OCI-M2 (cell line): ENCODE results near the gene RFX7.

Source experiments
- DNase-seq: peaks from one replicate; lab custom pipeline; 2025; ENCODE audit not compliant: unreplicated experiment; lab: John Stamatoyannopoulos, UW

RFX7 gene

DNA sequence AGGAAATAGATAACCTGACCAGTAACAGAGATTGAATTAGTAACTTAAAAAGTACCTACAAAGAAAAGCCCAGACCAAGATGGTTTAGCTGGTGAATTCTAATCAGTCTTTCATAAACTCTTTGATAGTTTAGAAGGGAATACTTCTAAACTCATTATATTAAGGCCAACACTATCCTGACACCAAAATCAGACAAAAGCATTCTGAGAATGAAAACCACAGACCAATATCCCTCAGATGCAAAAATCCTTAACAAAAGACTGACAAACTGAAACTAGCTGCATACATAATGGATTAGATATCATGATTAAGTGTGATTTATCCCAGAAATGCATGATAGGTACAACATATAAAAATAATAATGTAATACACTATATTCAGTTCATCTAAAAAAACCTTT, 115.6 kb downstream of the RFX7 start:
- DNase-seq = no peak

DNA sequence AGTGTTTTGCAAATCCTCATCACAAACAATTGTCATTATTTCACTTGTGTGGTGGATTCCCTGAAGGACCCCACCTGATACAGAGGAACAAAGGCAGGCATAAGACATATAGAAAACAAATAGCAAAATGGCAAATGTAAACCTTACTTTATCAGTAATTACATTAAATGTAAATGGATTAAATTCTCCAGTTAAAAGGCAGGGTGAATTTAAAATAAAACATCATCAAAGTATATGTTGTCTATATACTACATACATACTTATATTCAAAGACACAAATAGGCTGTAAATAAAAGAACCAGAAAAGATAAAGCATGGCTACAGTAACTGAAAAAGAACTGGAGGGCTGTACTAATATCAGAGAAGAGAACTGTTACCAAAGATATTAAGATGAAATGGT, 117.3 kb downstream of the RFX7 start:
- DNase-seq = no peak

DNA sequence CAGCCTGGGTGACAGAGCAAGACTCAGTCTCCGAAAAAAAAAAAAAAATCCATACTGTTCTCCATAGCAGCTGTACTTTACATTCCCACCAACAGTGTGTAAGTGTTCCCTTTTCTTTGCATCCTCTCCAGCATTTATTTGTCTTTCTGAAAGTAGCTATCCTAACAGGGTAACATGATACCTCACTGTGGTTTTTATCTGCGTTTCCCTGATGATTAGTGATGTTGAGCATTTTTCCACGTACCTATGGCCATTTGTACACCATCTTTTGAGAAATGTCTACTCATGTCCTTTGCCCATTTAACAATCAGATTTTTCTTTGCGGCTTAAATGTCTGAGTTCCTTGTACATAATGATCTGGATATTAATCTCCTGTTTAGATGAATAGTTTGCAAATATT, 119.3 kb downstream of the RFX7 start:
- no peak for DNase-seq

DNA sequence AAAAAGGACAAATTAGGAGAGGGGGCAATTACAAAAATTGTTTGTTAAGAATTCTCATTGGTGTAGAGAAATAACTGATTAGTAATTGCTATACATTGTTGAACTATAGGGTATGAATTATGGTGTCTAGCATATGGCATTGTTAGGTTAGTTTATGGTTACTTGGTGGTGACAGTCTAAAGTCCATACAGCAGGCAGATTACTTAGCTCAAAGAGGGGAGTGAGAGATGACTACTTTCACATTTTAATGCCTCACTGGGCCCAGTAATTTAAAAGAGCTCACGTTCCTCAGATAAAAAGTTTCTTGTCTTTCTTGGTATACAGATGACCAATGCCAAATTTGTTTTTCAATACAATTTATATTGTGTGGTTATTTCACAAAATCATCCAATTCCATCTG, 137.8 kb downstream of the RFX7 start:
- DNase-seq = no peak

DNA sequence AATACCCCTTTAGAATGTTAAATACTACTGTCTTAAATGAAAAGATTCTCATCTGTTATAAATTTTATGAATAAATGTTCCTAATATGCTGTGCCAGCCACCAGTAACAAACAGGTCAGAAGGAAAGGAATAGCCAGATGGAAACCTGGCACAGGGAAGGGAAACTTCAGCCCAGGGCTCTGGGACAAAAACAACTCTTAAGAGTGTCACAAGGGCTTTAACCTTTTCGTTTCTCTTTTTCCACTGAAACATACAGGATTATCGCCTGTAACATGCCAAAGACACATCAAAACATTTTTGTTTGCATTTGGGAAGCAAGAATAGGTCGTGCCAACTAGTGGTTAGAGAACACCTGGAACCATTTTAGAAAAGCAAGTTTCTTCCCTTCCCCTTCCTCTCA, 141.2 kb downstream of the RFX7 start:
- no peak for DNase-seq

DNA sequence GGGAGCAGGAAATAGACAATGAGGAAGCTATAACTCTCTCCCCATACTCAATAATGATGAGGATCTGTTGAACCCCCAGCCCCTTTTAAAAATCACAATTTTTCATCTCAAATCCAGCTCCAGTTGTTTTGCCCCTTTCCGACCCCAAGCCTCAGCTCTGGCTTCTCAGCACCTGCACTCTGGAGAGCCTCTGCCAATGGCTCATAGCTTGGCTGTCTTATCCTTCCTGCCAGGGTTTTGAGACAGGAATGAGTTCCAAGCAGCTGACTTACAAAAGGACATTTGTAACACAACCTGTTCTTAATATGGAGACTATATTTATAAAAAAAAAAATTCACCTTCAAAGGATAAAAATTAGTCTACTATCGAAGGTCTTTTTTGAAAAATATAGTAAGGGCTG, 144.4 kb downstream of the RFX7 start:
- DNase-seq = no peak

DNA sequence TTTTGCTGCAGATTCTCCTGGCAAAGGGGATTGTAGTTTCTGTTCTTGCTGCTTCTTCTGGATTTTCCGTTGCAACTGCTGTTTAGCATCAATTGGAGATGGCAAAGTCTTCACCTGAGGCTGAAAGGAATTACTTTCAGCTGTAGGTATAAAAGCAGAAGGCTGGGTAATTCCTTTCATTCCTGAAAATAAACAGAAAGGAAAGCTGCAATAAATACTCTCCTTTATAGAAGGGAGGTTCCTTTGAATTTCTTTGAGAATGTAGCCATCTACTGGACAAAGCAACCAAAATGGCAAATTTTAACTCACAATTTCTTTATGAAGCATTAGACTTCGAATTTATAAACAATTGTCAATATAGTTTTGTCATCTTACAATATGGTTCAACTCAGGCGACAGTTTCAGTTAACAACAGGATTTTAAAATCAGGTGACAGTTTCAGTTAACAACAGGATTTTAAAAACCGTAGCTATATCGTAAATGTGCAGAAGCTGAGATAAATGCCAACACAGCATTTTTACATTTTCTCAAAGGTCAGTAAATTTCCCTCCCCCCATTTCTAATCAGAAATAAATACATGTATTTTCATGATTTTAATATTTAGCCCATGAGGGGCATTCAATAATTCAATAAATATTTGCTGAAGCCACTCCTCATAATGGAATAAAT, 145.3 kb downstream of the RFX7 start:
- no peak for DNase-seq

DNA sequence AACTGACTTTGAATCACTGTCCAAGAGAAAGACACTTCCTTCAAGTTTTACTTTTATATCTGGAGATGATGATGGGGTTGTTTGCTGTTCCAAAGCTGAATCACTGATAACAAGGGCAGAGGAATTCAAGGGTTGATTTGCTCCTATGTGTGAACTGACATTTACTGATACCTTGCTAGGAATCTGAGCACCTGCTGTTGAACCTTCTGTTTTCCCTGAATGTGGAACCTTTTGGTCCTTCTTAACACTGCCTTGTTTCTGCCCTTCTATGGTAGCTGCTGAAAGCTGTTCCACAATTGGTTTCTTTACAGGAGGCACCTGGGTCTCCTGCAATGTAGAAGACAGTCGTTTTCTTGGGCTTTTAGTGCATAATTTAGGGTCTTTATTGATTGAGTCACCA, 148.3 kb downstream of the RFX7 start:
- DNase-seq = no peak

DNA sequence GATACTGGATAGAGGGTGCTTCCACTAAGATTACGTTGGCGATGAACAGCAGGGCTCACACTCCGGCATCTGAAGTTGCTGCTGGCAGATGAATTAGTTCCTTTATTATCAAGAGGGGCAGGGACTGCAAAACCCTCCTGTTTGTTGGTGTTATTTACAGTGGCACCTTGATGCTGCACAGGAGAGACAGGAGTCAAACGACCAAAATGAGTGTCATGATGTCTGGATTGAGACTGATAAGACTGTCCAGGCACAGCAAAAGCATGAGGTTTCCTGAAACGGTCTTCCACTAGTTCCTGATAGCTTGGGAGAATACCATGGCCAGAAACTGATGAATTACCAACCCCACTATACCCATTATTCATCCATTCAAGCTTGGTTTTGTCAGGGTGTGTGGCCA, 149.5 kb downstream of the RFX7 start:
- DNase-seq = no peak

DNA sequence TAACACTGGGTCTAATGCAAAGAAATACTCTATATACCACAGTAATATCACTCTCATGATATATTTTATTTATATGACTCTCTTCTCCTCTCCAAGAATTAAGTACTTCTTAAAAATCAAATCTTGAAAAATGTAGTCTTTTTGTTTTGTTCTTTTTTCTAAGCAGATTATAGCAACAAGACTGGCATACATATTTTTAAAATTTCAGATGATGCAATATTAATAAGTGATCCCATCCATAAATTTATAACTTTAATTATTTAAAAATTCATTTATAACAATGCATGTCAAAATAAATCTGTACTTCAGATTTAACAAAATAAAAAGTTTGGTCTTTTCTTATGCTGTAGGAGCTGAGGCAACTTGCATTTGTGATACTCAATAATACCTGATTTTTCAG, 155.3 kb downstream of the RFX7 start:
- DNase-seq = no peak

DNA sequence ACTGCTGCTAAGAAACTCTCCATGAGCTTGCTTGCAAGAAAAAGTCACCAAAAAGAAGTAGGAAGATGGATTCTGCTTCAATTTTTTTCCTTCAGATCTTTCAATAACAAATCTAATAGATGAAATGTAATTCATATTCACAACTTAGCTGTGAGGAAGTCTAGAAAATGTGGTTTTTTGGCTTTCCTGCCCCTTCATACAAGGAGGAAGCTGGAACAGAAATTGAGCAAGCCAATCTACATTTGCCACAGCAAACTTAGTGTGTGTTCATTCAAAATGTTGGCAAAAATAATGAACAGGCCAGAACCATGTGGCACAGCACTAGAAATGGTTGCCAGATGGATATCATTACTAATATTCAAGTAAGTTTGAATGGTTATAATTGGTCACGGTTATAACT, 157.1 kb downstream of the RFX7 start:
- DNase-seq = no peak

DNA sequence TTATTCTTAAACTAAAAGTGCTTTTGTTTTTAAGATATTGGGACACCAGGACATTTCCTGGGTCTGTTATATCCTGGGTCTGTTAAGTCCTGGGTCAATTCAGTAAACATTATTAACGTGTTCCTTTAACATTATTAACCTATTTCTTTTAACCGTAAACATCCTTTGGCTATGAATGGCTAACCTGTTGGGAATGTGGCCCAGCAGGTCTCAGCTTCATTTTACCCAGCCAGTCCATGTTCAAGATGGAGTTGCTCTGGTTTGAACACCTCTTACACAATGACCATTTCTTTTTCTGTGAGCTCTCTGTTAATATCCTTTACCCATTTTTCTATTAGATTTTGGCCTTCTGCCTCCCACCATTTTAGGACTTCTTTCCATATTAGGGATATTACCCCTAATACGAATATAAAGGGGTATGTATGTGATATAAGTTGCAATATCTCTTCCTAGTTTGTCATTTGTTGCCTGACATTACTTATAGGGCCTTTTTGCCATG, 161.4 kb downstream of the RFX7 start:
- no peak for DNase-seq

DNA sequence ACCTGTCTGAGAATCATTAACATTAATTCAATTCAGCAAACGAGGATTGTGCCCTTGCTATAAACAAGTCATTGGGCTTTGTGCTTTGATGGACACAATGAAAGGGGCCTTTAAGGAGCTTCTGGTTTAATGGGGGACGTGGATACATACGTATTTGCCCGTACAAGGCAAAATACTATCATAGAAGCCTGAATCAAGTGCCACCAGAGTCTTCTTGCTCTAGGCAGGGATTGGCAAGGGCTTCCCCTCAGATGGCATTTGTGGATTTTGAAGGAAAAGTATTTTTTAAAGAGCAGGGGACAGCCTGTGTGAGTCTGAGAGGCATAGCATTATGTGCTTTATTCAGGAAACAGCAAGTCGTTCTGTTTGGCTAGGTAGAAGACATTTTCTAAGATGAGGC, 166.6 kb downstream of the RFX7 start:
- DNase-seq = no peak

DNA sequence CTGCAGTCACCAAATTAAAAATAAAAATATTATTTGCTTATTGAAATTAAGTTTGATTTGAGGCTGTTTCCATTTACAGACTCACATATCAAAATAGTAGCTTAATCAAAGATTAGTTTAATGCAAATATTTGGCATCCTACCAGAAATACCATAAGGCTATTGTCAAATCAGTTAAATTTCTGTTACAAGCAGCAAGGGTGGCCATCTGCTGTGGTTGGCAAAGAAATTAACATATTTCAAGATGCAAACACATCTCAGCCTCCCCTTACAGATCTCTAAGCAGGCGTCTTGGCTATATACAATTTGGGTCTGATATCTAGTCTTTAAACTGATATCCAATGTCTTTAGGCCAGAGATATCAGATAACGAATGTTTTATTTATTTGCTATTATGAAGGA, 167.0 kb downstream of the RFX7 start:
- no peak for DNase-seq

DNA sequence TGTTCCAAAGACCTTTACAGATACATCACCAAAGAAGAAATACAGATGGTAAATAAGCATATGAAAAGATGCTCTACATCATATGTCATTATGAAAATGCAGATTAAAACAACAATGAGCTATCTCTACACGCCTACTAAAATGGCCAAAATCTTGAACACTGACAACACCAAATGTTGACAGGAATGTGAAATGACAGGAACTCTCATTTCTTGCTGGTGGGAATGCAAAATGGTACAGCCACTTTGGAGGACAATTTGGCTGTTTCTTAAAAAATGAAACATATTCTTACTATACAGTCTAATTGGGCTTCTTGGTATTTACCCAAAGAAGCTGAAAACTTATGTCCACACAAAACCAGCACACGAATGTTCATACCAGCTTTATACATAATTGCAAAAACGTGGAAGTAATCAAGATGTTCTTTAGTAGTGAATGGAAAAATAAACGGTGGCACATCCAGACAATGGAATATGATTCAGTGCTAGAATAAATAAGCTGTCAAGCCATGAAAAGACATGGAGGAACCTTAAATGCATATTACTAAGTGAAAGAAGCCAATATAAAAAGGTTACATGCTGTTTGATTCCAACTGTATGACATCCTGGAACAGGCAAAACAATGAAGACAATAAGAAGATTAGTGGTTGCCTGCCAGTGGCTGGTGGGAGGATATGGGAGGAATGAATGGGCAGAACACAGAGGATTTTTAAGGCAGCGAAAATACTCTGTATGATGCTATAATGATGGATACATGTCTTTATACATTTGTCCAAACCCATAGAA, 169.0 kb downstream of the RFX7 start:
- DNase-seq = no peak

DNA sequence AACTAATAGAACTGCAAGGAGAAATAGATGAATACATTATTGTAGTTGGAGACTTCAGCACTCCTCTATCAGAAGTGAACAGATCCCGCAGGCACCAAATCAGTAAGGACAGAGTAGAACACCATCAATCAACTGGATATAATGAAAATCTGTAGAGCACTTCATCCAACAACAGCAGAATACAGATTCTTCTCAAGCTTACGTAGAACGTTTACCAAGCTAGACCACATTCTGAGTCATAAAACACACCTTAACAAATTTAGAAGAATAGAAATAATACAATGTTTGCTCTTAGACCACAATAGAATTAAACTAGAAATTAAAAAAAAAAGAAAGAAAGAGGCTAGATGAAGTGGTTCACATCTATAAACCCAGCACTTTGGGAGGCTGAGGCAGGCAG, 179.5 kb downstream of the RFX7 start:
- DNase-seq = no peak

DNA sequence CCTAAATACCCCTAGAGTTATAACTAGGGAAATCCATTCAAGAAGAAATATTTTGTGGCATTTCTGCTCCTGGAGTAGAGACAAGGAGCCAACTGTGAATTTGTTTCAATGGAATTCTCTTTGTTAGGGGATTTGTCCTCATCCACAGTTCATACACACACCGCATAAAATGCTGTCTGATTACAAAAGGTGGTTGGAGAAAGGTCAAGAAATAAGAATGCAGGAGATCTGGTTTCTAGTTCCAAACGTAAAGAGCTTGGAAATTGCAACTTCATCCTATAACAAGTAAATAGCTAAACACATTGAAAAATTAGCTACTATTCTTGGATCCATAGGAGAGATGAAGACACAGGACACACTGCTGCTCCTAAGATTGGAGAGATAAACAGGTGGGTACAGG, 184.0 kb downstream of the RFX7 start:
- no peak for DNase-seq

DNA sequence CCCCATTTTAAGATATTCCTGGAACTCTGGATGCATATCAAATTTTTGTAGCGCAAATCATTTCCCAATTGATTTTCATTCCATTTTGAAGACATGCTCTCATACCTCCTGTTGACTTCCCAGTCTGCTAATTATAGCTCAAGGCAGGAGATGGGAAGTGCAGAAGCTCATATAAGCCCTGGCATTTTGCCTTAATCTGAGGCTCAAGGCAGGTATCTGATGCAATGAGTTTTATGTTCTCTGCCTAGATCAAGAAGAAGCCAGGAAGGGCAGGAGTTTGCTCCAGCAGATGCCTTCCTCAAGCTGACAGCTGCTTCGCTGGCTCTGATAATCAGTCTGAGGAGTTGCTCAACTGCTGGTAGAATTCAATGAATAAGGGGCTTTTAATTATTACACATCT, 184.7 kb downstream of the RFX7 start:
- DNase-seq = no peak

DNA sequence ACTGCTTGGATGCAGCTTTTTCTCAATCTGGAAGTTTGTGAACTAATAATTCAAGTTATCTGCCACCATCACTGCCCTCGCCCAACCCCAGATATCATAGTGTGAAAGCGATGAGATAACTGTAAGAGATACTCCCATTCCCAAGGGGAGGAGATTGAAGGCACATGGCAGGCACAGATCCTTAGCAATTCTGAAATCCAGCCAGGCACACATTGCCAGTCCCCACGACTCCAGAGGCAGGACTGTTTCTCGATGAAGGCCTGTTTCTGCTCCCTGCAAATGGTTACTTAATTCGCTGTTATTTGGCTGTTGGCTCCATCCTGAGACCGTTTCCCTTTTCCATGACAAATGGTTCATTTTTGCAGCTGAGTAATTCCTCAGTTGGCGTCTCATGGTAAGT, 187.1 kb downstream of the RFX7 start:
- no peak for DNase-seq

DNA sequence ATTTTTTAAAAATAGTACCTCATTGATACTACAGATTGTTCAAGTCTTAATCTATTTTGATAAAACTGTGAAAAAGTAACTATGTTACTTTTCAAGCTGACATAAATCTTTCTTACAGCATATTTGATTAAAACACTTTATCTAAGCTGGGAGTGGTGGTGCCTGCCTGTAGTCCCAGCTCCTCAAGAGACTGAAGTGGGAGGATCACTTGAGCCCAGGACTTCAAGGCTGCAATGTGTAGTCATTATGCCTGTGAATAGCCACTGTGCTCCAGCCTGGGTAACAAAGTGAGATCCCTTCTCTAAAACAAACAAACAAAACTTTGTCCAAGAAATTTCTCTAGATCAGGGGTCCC, 190.7 kb downstream of the RFX7 start:
- DNase-seq = no peak

DNA sequence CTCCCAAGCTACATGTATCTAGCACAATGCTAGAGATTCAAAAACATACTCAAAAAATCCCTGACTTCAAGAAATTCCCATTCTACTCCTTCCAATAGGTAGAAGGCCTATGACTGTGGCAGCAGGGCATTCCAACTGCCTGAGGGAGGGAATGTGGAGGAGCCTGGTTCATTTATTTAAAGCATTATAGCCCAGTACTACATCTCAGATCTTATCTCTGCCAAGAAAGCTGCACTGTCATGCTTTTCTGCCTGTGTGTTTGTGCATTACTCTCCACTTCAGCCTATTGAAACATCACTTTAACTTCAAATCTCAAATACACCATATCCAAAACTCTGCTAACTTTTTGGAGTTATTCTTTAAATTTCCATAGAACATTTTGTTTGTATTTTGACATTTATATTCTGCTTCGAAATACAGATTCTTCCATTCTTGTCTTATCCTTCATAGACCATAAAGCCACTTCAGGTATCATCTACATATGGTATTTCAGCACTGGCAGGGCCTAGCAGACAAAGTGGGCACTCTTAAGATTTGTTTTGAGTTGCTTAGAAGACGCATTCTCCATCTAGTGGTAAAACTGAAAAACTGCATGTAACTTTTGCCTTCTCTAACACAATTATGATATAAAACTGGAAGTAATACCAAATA, 191.2 kb downstream of the RFX7 start:
- DNase-seq = no peak

DNA sequence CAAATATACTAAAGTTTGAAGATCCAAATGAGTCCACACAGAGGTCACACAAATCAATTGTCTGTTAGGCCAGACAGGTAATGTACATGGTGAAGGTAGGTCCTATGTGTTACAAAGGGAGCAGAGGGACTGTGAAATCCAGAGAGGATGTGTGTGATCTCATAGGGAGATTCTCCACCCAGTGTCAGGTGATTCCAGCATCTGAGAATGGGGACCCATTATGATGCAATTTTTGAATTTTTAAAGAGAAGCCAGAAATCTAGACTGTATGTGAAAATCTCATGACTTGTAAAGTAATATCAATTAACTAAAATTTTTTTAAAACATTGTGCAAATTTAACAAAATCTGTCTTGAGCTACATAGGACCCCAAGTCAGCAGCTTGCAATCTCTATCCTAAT, 192.0 kb downstream of the RFX7 start:
- no peak for DNase-seq
